GM08714 (cell line): ENCODE data around the gene KCNF1.
"Not testable (repeated sequence)": the region's sequence is repeated elsewhere in the genome, so short reads cannot be mapped to it uniquely, and the experiment has no call there.

Source experiments
- H3K4me3 ChIP-seq: fragments of 200-500 bp; sonication (Bioruptor generic); 2 replicates; pipeline ENCODE4 v1.5.1; 2014; ENCODE audit warnings: mild to moderate bottlenecking, low read length, inconsistent platforms
- ZNF274 ChIP-seq: IDR thresholded peaks from 2 replicates; pipeline ENCODE4 v1.6.1; 2012; ENCODE audit warnings: mild to moderate bottlenecking, low read depth, low read length

The KCNF1 gene

DNA sequence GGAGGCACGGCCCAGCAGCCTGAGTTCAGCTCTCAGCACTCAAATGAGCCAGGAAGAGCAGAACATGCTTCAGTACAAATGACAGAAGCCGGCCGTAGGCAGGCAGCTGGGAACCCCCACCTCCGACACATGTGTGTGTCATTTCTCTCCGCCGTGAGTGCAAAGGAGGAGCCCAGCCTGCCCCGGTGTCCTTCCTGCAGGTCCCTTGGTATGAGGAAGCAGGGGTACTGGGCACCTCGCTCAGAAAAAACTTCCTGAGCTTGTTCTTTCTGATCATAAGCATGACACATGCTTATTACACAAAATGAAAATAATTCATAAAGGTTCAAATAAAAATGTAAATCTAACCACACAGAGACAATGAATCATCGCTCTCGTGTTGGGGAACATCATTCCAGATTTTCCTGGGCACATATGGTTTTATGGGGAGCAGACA, 35.3 kb downstream of the KCNF1 start:
- no peak overlapping the region for H3K4me3 ChIP-seq
- TF ChIP-seq ZNF274, result no peak

DNA sequence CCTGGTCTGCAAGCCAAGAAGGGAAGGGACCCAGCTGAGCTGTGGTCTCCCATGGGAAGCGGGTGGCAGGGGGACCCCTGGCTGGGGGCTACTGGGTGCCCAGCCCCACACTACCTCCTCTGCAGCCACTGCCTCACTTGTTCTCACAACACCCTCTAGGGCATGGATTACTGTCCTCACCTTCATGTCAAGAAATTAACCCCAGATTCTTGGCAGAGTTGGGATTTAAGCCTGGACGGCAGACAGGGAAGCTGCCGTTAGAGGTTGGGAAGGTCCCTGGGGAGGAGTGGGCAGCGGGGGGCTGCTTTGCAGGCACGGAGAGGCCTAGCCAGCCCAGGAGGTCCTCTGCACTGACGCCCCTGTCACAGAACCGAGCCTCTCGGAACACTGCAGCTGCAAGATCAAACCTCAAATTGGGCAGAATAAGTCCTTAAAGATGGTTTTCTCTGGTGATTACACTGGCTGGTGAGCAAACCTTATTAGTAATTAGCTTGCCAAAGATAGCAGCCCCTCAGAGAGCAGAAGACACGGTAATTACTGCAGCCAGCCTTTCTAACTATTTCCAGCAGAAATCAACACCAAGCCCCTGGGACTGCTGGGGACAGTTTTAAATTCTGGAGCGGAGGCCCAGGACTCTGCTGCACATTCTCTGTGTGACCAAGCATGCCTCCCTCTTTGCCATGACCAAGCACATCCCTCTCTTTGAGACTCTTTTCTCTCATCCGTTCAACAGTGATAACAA, 35.9 kb downstream of the KCNF1 start:
- no peak for TF ChIP-seq ZNF274
- no peak overlapping the region for H3K4me3 ChIP-seq

- H3K4me3 ChIP-seq, result no peak overlapping the region
- no peak for TF ChIP-seq ZNF274
Observed at GRCh38 chr2:10948188-10948564, 36.4 kb downstream of the KCNF1 start.

GRCh38 chr2:10948606-10949230, 37.0 kb downstream of the KCNF1 start:
- no peak for TF ChIP-seq ZNF274
- no peak overlapping the region for H3K4me3 ChIP-seq

DNA sequence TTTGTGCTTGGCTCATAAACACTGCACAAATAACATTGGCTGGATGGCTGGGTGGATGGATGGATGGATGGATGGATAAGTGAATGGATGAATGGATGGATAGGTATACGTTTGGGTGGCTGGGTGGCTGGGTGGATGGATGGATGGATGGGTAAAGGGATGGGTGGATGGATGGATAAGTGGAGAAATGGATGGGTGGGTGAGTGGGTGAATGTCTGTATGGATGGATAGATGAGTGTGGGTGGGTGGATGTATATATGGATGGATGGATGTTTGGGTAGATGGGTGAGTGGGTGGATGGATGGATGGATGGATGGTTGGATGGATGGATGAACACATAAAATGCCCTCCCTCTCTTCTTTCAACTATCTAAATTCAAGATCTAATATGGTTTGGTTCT, 38.1 kb downstream of the KCNF1 start:
- H3K4me3 ChIP-seq, result no peak overlapping the region
- TF ChIP-seq ZNF274, result no peak

DNA sequence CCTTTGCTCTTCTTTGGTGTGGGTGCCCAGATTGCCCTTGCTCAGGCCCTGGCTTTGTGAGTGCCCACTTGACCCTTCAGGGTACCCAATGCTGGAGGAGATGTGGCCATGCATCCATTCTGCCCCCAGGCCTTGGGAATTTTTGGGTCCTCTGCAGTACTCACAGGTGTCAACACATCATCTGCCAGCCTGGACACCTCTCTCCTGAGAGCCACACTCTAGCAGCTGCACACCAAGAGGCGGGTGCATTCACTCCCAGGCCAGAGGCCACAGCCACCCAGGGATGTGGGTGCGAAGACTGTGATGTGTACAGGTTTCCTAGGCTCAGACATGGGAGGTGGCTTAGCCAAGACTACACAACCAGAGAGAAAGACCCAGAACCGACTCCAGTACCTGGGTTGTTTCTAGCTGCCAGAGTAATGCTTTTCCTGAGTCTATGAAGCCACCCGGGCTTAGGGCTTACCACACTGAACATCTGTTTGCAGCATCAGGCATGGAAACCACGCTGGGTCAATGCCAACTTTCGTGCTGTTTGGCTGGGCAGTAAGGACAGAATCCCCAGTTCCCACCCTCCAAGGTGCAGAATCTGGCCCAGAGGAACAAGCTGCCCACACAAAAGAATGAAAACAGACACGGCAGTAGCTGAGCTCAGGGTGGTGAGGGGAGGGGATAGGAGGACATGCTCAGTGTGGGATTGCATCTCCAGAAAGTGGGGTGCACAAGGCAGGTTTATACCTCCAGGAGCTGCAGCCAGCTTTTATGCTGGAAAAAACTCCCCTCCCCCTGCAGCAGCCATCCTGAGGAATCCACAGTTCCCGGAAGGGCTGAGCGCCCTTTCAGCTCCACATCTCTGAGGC, 40.1 kb downstream of the KCNF1 start:
- TF ChIP-seq ZNF274, result no peak
- H3K4me3 ChIP-seq, result no peak overlapping the region

- TF ChIP-seq ZNF274, result no peak
- H3K4me3 ChIP-seq, result no peak overlapping the region
Observed at GRCh38 chr2:10954416-10954815, 42.7 kb downstream of the KCNF1 start.

DNA sequence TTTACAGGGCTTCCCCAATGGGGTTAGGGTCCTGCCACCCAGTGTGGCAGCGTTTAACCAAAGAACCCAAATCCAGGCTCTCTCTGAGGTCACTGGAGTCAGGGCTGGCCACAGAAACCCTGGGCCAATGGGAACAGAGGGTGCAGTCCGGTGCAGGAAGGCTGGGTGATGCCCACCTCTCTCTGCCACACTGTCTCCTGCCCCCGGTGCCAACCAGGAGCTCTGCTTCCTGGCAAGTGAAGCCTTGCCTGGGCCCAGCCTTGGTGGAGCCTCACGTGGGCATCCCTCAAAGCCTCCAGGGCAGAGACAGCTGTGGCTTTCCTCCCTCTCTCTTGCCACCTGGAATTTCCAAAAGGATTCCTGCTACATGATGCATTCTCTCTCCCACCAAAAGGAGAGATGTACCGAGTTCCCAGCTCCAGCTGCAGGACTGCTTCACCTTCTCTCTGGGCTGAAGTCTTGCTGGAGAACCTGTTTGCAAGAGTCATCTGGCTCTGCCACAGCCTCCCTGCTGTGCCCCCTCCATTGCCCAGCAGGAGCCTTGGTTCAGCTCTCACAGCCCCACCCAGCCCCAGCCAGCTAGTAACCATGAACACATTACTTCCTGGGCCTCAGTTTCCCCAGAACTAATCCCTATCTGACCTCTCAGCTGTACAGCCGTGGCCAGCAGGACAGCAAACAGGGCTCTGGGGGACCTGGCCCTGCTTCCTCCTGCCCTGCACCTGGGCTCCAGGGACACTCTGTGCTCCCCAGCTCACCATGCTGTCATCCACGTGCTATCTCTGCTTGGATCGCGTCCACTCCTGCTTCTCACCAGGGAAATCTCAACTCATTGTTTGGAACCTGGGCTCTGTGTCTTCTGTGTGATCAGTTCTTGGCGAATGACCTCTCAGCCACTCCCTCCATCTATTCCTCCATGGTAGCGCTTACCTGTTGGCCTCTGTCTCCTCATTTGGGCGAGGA, 43.4 kb downstream of the KCNF1 start:
- no peak overlapping the region for H3K4me3 ChIP-seq
- no peak for TF ChIP-seq ZNF274

- no peak for TF ChIP-seq ZNF274
- H3K4me3 ChIP-seq, result no peak overlapping the region
Observed at GRCh38 chr2:10956006-10956790, 44.5 kb downstream of the KCNF1 start.

GRCh38 chr2:10957391-10957790, 45.7 kb downstream of the KCNF1 start:
- TF ChIP-seq ZNF274, result no peak
- H3K4me3 ChIP-seq, result no peak overlapping the region

DNA sequence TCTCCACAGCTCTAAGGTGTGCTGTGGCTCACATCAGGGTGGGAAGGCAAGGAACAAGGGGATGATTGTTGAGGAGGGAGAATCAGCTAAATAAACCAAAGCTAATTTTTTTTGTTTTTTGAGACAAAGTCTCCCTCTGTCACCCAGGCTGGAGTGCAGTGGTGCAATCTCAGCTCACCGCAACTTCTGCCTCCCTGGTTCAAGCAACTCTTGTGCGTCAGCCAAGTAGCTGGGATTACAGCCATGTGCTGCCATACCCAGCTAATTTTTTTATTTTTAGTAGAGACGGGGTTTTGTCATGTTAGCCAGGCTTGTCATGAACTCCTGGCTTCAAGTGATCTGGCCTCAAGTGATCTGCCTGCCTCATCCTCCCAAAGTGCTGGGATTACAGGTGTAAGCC, 46.7 kb downstream of the KCNF1 start:
- not testable (repeated sequence) for H3K4me3 ChIP-seq

DNA sequence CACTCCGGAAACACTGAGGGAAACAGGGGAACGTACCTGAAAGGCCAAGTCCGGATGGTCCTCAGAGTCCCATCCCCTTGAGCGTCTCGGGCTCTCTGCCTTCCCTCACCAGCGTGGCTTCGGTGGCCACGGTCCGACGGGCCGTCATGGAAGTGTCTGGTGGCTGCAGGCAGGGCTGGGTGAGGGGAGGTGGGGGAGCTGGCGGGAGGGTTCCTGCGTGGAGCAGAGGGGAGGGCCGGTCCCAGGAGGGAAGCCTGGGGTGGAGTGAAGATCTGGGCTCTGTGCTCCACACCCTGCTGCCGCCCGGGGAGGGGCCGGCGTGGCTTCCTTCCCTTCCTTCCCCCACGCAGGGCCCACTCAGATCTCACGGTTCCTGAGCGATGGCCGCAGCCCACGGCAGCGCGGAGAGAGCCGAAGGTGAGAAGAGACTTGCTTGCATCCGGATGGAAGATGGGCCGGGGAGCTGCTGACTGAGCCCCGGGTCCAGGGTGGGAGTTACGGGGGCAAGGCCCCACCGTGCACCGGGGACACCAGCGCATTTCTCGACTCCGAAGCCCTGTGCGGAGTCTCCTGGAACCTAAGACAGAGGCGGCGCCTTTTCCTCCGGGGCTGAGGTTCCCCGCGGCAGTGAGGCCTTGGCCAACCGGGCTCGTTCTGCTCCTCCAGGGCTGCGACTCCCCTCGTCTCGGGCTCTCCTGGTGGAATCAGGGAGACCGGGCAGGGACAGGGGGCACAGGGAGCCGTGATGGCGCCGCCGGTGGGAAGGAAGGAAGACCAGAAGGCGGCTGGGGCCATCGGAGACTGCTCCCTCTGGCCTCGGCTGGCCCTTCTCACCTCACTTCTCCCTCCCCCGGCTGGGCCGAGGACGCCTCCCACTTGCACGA, 49.1 kb downstream of the KCNF1 start:
- H3K4me3 ChIP-seq, result no peak overlapping the region
- TF ChIP-seq ZNF274, result no peak
